A549 (cell line): ENCODE results near the gene MYH6.

Experiments
- CEBPB ChIP-seq, 2 experiments: fragments of >200 bp in 1 of 2; sonication (Bioruptor Twin) in 1 of 2; formaldehyde crosslinking in 1 of 2; IDR thresholded peaks; 2 replicates each; pipeline ENCODE4 v1.6.1; 2012 to 2016
- CTCF ChIP-seq: fragments of >200 bp; sonication (Bioruptor Twin); formaldehyde crosslinking; IDR thresholded peaks from 3 replicates; pipeline ENCODE4 v1.5.1; 2016
- E2F6 ChIP-seq: IDR thresholded peaks from 2 replicates; pipeline ENCODE4 v1.6.1; 2012; ENCODE audit warnings: low read depth, borderline replicate concordance
- POLR2A ChIP-seq: IDR thresholded peaks from 2 replicates; pipeline ENCODE4 v1.6.1; 2012; ENCODE audit warnings: mild to moderate bottlenecking, low read length
- SREBF2 ChIP-seq: fragments of 450-650 bp; IDR thresholded peaks from 2 replicates; pipeline ENCODE4 v1.6.1; 2014; ENCODE audit warnings: mild to moderate bottlenecking, moderate library complexity

GRCh38 chr14:23407516-23408306 is at the start of gene MYH6:
- TF ChIP-seq CTCF = no peak
- no peak for TF ChIP-seq POLR2A
- no peak for TF ChIP-seq CEBPB (IDR thresholded peaks at IDR 0.05)
- TF ChIP-seq E2F6 = no peak
- no peak for TF ChIP-seq SREBF2
